GM23338 (cell line): ENCODE data around the gene PIGN. TPM values are rescaled to one million over a fixed set of nuclear protein-coding genes. Genes with fewer than 3 reads are reported as not detected.

ENCODE experiments used
- ATAC-seq: fragments of 200-7000 bp; cut with Tn5 transposase; 3 replicates; pipeline ENCODE4 v1.9.1; 2020
- DNase-seq: peaks from one replicate; pipeline ENCODE4 v3.0.0-alpha.2; 2015; ENCODE audit warnings: low spot score
- H2AFZ ChIP-seq: fragments of 200-600 bp; sonication (generic); 2 replicates; pipeline ENCODE4 v1.8.0; 2016; ENCODE audit warnings: antibody characterized with exemption, mild to moderate bottlenecking, moderate library complexity
- H3F3A ChIP-seq: fragments of 200-600 bp; sonication (generic); replicated peaks from 2 replicates; pipeline ENCODE4 v1.8.0; 2017; ENCODE audit warnings: antibody characterized with exemption, mixed run types, low read depth
- H3K27ac ChIP-seq: fragments of 200-600 bp; sonication (generic); 2 replicates; pipeline ENCODE4 v1.6.1; 2016; ENCODE audit warnings: low read depth
- H3K27me3 ChIP-seq: fragments of 200-600 bp; sonication (generic); 2 replicates; pipeline ENCODE4 v1.8.0; 2016; ENCODE audit warnings: mild to moderate bottlenecking, mixed run types, moderate library complexity; ENCODE audit not compliant: insufficient read depth
- H3K36me3 ChIP-seq: fragments of 200-600 bp; sonication (generic); 2 replicates; pipeline ENCODE4 v1.8.0; 2016; ENCODE audit warnings: mild to moderate bottlenecking; ENCODE audit not compliant: insufficient read depth
- H3K4me1 ChIP-seq: fragments of 200-600 bp; sonication (generic); 2 replicates; pipeline ENCODE4 v1.8.0; 2016; ENCODE audit warnings: mild to moderate bottlenecking, moderate library complexity; ENCODE audit not compliant: insufficient read depth
- H3K4me2 ChIP-seq: fragments of 200-600 bp; sonication (generic); 2 replicates; pipeline ENCODE4 v1.7.1; 2017; ENCODE audit warnings: mixed run types
- H3K4me3 ChIP-seq: fragments of 200-600 bp; sonication (generic); 2 replicates; pipeline ENCODE4 v1.6.1; 2016; ENCODE audit warnings: mixed run types
- H3K79me2 ChIP-seq: fragments of 200-600 bp; sonication (generic); replicated peaks from 2 replicates; pipeline ENCODE4 v1.8.0; 2017; ENCODE audit warnings: mild to moderate bottlenecking; ENCODE audit not compliant: insufficient read depth
- H3K9me2 ChIP-seq: fragments of 200-600 bp; sonication (generic); 2 replicates; pipeline ENCODE4 v1.8.0; 2017; ENCODE audit not compliant: insufficient read depth
- H4K20me1 ChIP-seq: fragments of 200-600 bp; sonication (generic); replicated peaks from 2 replicates; pipeline ENCODE4 v1.8.0; 2017; ENCODE audit warnings: mild to moderate bottlenecking; ENCODE audit not compliant: insufficient read depth
- H3K27ac Mint-ChIP-seq: 2 replicates; pipeline ENCODE4 v1.8.0; 2020; ENCODE audit warnings: inconsistent platforms, mild to moderate bottlenecking, moderate library complexity, mixed read lengths
- H3K27me3 Mint-ChIP-seq: 3 replicates; pipeline ENCODE4 v1.8.0; 2022; ENCODE audit warnings: low read depth, mild to moderate bottlenecking, moderate library complexity, mixed read lengths, inconsistent platforms; ENCODE audit not compliant: insufficient read depth, poor library complexity
- H3K36me3 Mint-ChIP-seq: 3 replicates; pipeline ENCODE4 v1.8.0; 2021; ENCODE audit warnings: low read depth, mild to moderate bottlenecking, inconsistent platforms, moderate library complexity, mixed read lengths
- H3K4me1 Mint-ChIP-seq: 3 replicates; pipeline ENCODE4 v1.8.0; 2020; ENCODE audit warnings: mild to moderate bottlenecking, inconsistent platforms, mixed read lengths
- H3K4me3 Mint-ChIP-seq: 3 replicates; pipeline ENCODE4 v1.8.0; 2021; ENCODE audit warnings: moderate library complexity, mild to moderate bottlenecking, inconsistent platforms, mixed read lengths
- H3K9me3 Mint-ChIP-seq: 3 replicates; pipeline ENCODE4 v1.8.0; 2020; ENCODE audit warnings: moderate library complexity, mild to moderate bottlenecking, inconsistent platforms, mixed read lengths
- CTCF ChIP-seq, 2 experiments: fragments of 200-600 bp in 1 of 2; sonication (generic) in 1 of 2; conservative IDR thresholded peaks; 2 replicates each; pipeline versions ENCODE4 v1.5.1 to v1.6.1; 2016 to 2017; ENCODE audit warnings: antibody characterized with exemption in 2 of 2, low read depth in 2 of 2, mild to moderate bottlenecking in 2 of 2, moderate library complexity in 1 of 2
- ETS1 ChIP-seq: IDR thresholded peaks from 2 replicates; pipeline ENCODE4 v1.6.1; 2016; ENCODE audit warnings: antibody characterized with exemption
- EZH2 ChIP-seq: fragments of 200-600 bp; sonication (generic); IDR thresholded peaks from one replicate; pipeline ENCODE4 v1.8.0; 2017; ENCODE audit warnings: antibody characterized with exemption, mild to moderate bottlenecking, low read depth; ENCODE audit not compliant: unreplicated experiment
- EZH2phosphoT487 ChIP-seq: fragments of 200-600 bp; sonication (generic); IDR thresholded peaks from one replicate; pipeline ENCODE4 v1.8.1; 2018; ENCODE audit warnings: antibody characterized with exemption; ENCODE audit not compliant: unreplicated experiment
- JUNB ChIP-seq: IDR thresholded peaks from one replicate; pipeline ENCODE4 v1.6.1; 2016; ENCODE audit warnings: antibody characterized with exemption; ENCODE audit not compliant: unreplicated experiment
- NANOG ChIP-seq: IDR thresholded peaks from 2 replicates; pipeline ENCODE4 v1.6.1; 2016; ENCODE audit warnings: antibody characterized with exemption, borderline replicate concordance
- POLR2AphosphoS5 ChIP-seq: IDR thresholded peaks from 2 replicates; pipeline ENCODE4 v1.6.1; 2016; ENCODE audit warnings: antibody characterized with exemption, low read depth
- REST ChIP-seq: IDR thresholded peaks from one replicate; pipeline ENCODE4 v1.6.1; 2018; ENCODE audit warnings: antibody characterized with exemption; ENCODE audit not compliant: unreplicated experiment
- ZNF114 ChIP-seq: fragments of 250-450 bp; sonication (Bioruptor Pico); IDR thresholded peaks from 2 replicates; pipeline ENCODE4 v1.5.0; 2020; ENCODE audit warnings: mild to moderate bottlenecking, moderate library complexity
- ZNF462 ChIP-seq: fragments of 250-450 bp; sonication (Bioruptor Pico); IDR thresholded peaks from 2 replicates; pipeline ENCODE4 v1.5.0; 2020; ENCODE audit warnings: mild to moderate bottlenecking, moderate library complexity
- polyA plus RNA-seq: library from polyadenylated mRNA; unstranded; fragments of >200 nt; fragmentation: Nextera tagmentation; extraction: Ambion mirVana; gene quantifications from 2 replicates; pipeline ENCODE4 v1.2.1, GENCODE V29; 2016
- total RNA-seq: library from RNA; depleted of rRNA; stranded (reverse); fragments of >200 nt; shearing (Covaris generic); gene quantifications from 2 replicates; pipeline ENCODE4 v1.2.3, GENCODE V29; 2014

The PIGN gene
- total and polyA plus RNA-seq, 2 experiments from 2014 or later, result 9.4 to 33.0 TPM

GRCh38 chr18:62048279-62048678 is 138.6 kb downstream of the PIGN start (continued):
- TF ChIP-seq REST (no peak), CTCF (conservative IDR thresholded peaks at IDR 0.05; ENCODE audit: low read depth in 2 of 2) (no peak), EZH2 (no peak), ETS1 (no peak), ZNF114 (CRISPR knock-in tag) (no peak), POLR2AphosphoS5 (no peak), EZH2phosphoT487 (no peak)

- no peak for ATAC-seq
- no peak overlapping the region for H3K4me3 ChIP-seq
- H3K79me2 ChIP-seq, result no peaks in the 10 kb centered on the region
- no peaks in the 10 kb centered on the region for H3K9me2 ChIP-seq
- H3K27ac ChIP-seq, result no peak overlapping the region
- no peaks in the 10 kb centered on the region for H3K4me1 ChIP-seq
- no peaks in the 10 kb centered on the region for H3F3A ChIP-seq
- Mint-ChIP-seq H3K27ac (no peak overlapping the region), H3K36me3 (peaks cover 13% of the 10 kb centered on the region), H3K4me3 (no peak overlapping the region), H3K9me3 (peaks cover 9% of the 10 kb centered on the region; the same call in 2 of the 3 replicates), H3K4me1 (no peaks in the 10 kb centered on the region), H3K27me3 (no peaks in the 10 kb centered on the region)
- H3K27me3 ChIP-seq, result no peaks in the 10 kb centered on the region
- H4K20me1 ChIP-seq, result no peaks in the 10 kb centered on the region
- no peak for DNase-seq
- H3K36me3 ChIP-seq, result peaks cover 6% of the 10 kb centered on the region; the same call in 1 of the 2 replicates
- no peak overlapping the region for H3K4me2 ChIP-seq
- no peak overlapping the region for H2AFZ ChIP-seq
- TF ChIP-seq JUNB, result no peak
- no peak for TF ChIP-seq ZNF114 (CRISPR knock-in tag)
- no peak for TF ChIP-seq ZNF462 (CRISPR knock-in tag)
- no peak for TF ChIP-seq NANOG
- no peak for TF ChIP-seq CTCF (conservative IDR thresholded peaks at IDR 0.05; ENCODE audit: low read depth in 2 of 2)
Observed at GRCh38 chr18:62045316-62045715, 141.5 kb downstream of the PIGN start.
